NCI-H2196 treated with DMSO at 0.1 percent for 48 hours (cell line): Measurements from ENCODE around the gene KCTD5.
"Not testable (repeated sequence)": the region's sequence is repeated elsewhere in the genome, so short reads cannot be mapped to it uniquely, and the experiment has no call there.

ENCODE experiments used
- DNase-seq: peaks from one replicate; lab custom pipeline; 2025; ENCODE audit not compliant: unreplicated experiment; lab: John Stamatoyannopoulos, UW

The KCTD5 gene

GRCh38 chr16:2671741-2672140, 10.6 kb upstream of the KCTD5 start:
- no peak for DNase-seq

DNA sequence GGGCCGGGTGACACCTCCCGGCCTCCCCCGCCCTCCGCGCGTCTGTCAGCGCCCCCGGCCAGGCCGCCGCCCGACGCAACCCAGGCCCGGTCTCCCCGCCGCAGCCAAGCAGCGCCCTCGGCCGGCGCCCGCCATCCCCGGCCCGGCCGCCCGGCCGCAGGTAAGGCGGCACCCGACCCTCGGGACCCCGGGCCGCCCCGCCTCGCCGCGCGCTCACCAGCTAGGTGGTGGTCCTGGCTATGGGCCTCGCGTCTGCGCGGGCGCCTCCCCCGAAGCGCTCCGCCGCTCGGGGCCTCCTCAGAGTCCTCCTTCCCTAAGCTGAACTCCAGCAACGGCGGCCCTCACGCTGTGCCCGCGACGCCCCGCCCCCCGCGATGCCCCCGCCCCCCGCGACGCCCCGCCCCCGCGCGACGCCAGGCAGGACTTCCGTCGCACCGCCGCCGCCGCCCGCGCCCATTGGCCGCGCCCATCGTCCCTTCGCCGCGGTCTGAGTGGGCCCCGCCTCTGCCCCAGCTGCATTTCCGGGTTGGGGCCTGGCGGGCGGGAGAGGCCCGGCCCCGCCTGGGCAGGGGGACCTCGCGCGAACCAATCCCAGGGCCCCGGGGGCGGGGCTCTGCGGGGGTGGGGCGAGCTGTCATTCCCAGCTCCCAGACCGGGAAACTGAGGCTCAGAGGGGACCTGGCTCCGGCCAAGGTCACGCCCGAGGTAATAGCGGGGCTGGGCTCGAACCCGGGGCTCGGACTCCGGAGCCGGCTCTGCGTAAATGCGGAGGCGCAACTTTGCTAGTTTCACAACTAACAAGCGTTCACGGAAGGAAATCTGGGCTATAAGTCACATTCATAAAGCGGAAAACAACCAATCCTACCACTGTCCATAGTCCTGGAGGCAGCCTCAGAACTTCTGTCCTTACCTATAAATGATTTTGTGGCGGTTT, 9.0 kb upstream of the KCTD5 start:
- DNase-seq, result peak; percentile 94

- no peak for DNase-seq
These were observed 7.3 kb upstream of the KCTD5 start for GRCh38 chr16:2675021-2675420.

GRCh38 chr16:2675714-2676113, 6.6 kb upstream of the KCTD5 start:
- DNase-seq, result no peak

- not testable (repeated sequence) for DNase-seq
These were observed 5.4 kb upstream of the KCTD5 start for GRCh38 chr16:2676937-2677336.

DNA sequence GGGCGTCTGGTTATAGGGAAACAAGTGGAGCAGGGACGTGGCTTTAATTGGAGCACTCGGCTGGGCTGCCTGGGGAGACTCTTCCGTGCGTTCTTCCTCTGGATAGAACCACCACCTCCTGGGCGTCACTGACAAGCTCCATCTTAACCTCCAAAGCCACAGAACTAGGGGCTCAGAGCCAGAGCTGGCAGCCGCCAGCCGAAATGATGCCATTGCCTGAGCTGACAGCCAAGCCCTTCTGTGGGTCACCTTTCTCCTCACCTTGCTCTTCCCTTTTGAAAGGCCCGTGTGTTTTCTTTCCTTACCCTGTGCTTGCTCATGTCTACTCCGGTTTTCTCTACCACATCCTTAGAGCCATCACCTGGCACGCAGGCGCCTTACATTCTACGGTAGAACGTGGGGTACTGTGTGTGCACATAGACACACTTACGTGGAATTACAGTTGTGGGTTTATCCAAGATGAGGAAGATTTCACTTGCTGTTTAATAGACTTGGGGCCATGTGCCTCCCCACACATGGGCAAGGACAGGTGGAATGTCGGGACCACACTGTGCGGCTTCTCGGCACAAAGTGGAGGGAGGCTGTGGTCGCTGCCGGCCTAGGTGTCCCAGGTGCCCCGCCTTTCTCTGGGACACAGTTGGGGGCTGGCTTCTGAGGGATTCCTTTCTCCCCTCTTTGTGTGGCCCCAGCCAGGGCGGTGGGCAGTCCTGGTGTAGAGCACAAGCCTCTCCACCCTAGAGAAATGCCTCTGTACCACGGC, 3.9 kb upstream of the KCTD5 start:
- DNase-seq, result not testable (repeated sequence)

GRCh38 chr16:2679902-2680301, 2.4 kb upstream of the KCTD5 start:
- DNase-seq, result not testable (repeated sequence)

GRCh38 chr16:2680360-2680759, 2.0 kb upstream of the KCTD5 start:
- DNase-seq, result not testable (repeated sequence)

GRCh38 chr16:2683041-2683440, 718 bp downstream of the KCTD5 start:
- DNase-seq, result not testable (repeated sequence)

DNA sequence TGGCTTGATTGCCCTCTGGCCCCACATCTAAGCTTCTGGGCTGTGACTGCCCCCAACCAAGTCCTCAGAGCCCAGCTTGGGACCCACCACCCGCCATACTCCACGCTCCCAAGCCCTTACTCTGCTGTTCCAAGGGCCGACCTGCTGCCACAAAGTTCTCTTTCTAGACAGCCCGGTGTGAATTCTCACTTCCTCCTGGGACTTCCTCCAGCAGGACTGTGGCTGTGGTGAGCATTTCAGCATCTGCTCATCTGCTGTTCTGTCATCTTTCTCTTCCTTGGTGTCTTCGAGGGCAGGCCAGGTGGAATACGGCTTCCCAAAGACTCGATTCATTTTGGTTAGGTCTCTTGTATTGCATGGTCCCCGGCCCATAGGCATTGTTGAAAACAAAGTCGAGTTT, 3.8 kb downstream of the KCTD5 start:
- DNase-seq, result not testable (repeated sequence)

DNA sequence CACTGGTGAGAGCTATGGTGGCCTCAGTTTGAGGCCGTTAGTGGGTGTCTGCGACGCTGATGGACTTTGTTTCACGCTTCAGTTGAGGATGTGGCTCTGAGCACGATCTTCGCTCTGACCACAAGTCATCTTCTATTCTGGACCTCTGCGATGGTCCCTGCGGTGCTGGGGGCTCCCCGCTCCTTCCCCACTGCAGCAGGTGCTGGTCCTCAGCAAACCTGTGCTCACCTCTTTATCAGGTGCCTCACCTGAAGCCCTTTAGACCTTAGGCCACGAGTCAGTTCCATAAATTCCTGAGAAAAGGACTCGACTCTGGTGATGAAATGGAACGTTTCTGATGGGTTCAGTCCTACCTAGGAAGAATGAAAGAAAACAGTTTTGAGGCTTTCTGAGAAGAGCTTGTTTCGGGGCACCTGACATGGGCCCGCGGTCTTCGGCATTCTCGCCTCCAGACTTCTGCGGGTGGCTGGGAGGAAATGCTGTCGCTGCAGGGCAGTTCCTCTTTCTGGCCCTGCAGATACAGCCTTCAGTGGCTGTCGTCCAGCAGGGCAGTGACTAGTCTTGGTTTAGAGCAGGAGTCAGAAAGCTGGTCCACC, 4.7 kb downstream of the KCTD5 start:
- DNase-seq, result no peak

DNA sequence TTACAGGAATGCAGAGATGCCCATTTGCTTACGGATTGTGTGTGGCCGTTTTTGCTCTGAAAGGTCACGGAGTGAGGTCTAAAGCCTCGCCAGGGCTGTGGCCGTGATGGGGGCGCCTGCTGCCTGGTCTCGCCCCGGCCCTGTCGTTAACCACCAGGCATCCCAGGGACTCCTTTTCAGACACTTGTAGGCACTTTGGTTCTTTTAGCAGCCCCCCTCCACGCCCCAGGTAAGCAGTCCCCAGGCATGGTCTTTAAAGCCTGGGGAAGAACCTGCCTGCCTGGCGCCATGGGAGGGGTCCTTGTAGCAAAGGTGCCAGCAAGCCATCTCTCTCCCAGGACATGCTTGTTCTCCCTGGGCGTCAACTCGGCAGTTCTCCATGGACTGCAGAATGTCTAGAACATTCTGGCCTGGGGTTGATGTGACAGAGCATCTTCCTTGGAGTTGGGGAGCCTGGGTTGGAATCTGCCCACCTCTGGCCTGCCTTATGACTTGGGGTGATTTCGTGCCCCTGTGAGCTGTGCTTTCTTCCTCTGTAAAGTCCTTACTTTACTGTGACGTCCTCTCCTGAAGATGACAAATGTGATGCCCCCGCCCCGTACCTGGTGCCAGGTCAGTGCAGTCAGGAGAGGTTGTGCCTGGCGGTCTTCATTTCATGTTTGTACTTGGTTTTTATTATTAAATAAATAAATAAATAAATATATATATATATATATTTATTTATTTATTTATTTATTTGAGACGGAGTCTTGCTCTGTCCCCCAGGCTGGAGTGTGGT, 5.4 kb downstream of the KCTD5 start:
- DNase-seq, result no peak

- not testable (repeated sequence) for DNase-seq
These were observed 7.1 kb downstream of the KCTD5 start for GRCh38 chr16:2689422-2689821.

GRCh38 chr16:2689968-2690801, 7.9 kb downstream of the KCTD5 start:
- DNase-seq, result no peak

GRCh38 chr16:2690852-2691251, 8.5 kb downstream of the KCTD5 start:
- no peak for DNase-seq

DNA sequence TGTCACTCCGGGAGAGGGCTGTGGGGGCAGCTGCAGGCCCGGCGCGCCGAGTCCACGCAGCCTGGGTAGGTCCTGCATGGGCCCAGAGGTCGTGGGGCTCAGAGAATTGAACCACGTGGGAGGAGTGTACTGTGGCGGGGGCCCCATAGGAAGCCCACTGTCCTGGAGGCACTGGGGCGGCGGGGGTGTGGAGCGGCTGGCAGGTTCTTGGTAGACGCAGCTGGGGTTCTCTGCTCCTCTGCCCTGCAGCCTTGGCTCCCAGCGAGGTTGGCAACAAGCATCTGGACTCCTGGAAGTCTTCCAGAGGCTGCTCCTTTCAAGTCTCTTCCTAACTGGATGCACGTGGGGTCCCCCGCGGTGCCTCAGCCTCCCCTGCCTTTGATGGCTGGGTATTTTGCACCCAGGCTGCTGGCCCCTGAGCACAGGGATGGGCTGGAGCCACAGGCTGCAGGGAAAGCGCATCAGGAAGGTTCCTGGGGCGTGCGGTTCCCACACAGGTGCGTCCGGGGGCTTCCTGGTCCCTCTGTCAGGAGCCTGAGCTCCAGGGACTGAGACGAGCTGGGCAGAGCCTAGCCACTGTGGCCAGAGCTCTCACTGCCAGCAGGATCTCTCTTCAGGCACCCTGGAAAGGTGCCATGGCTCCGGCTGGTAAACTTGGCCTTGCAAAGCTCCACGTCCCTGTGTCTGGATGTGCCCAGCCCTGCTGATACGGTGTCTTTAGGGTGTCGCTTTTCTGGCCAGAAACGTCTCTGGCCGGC, 9.3 kb downstream of the KCTD5 start:
- peak; percentile 70 for DNase-seq

DNA sequence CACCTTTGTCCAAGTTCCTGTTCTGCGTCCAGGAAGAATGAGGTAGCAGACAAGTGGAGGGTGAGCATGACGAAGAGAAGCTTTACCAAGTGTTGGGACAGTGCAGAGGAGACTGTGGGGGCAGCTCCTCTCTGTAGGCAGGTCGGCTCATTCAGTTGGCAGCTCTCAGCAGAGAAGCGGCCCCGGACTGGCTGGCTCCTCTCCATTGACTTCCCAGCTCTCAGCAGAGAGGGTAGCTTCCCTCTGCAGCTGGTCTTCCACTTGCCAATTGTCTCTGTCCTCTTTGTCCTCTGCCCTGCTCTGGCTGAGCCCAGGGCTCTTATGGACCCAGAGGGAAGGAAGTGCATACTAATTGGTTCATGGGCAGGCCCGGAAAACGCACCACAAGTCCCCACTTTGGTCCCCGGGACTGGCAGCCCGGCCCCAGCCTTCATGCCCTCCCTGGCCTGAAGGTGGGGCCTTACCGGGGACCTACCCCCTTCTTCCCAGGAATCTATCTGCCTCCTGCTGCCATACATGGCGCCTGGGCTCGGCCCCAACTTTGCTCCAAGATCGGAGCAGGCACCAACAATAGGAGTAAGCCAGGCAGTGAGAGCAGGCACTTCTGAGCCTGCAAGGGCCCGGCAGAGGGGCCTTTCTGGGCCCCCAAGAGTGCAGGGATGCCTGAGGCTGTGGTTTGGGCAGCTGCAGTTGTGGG, 10.1 kb downstream of the KCTD5 start:
- peak; percentile 82 for DNase-seq

DNA sequence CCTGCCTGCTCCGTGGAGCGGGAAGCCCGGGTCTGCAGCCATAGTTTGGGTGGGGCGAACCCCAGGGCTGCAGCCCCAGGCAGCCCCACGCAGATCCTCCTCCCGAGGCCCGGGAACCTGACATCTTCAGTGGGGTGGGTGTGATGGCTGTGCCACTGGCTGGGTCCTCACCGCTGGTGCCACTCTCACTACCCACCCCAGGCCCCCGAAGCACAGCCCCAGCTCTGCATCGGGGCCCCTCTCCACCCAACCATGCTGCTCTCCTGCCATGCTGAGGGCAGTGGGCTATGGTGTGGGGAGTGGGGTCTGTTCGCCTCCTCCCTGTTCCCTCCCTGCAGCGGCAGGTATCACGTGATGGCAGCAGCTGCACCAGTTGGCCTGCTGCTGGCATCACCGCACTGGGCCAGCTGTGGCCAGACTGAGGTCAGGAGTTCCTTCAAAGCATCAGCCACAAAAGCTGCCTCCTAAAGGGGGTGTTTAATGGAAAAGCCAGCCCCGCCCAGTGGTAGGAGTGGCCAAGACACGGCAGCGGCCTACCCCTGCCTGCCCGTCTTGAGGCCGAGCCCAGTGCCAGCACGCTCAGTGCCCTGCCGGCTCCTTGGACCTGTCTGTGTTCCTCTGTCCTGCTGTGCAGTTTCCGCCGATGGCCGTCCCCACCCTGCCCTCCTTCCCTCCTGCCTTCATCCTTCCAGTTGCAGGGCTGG, 10.8 kb downstream of the KCTD5 start:
- peak; percentile 77 for DNase-seq
